ENCODE measurements around the gene ESYT3. TPM values are rescaled to one million over a fixed set of nuclear protein-coding genes. Genes with fewer than 3 reads are reported as not detected.

The ESYT3 gene
- total RNA-seq, 2 experiments from 2014 or later: 0.21 to 0.52 TPM

DNA sequence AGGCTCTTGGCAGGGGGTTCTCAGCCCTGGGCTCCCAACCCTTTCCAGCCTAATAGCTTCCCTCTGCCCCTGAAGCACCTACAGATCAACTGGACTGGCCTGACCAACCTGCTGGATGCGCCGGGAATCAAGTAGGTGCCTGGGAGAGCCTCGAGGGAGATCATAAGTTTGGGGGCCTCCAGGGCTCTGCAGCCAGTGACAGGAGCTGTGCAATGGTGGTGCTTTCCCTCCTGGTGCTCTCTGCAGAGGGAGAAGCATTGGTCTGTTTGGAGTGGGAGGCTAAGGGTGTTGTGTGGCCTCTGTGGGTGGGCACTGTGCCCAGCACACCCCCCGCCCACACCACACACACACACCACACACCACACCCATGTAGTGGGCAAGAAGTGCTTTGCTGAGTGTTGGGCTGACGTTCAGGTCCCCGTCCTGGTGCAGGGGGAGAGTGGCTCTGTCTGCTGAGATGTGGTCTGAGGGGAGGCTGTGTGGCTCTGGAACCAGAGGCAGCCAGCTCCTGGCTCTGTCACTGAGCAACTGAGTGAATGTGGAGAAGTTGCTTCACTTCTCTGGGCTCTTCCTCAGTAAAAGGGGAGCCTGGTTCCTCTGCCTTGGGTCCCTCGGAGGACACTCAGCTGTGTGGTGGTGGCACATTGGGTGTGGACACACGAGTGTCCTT is 26.3 kb downstream of the ESYT3 start:
- no peak overlapping the region for H3K27ac Mint-ChIP-seq

DNA sequence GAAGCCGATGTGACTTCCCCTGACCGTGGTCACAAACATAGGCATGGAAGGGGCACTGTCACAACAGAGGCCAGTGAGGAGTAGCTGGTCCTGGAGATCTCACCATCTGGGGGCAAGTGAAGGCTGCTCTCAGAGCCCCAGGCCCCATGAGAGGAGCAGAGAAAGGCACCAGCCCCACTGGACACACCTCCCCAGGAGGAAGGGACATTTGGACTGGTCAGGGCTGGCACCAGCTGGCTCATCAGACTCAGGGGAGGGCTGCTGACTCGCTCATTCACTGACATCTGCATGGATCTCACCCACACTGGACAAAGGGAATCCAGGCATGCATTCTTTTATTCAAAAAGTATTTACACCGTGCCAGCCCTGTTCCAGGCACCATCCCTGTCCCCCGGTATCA is 26.8 kb downstream of the ESYT3 start:
- Mint-ChIP-seq H3K27ac (no peak overlapping the region), H3K36me3 (no peaks in the 10 kb centered on the region), H3K27me3 (peaks cover 10% of the 10 kb centered on the region), H3K4me3 (no peak overlapping the region), H3K9me3 (no peaks in the 10 kb centered on the region), H3K4me1 (no peaks in the 10 kb centered on the region)
- no peak for DNase-seq

More for the DNA sequence above, 26.3 kb downstream of the ESYT3 start:
- no peaks in the 10 kb centered on the region for H3K36me3 Mint-ChIP-seq
- H3K4me1 Mint-ChIP-seq: no peaks in the 10 kb centered on the region
- no peaks in the 10 kb centered on the region for H3K9me3 Mint-ChIP-seq
- H3K27me3 Mint-ChIP-seq: peaks cover 10% of the 10 kb centered on the region
- DNase-seq: no peak
- H3K4me3 Mint-ChIP-seq: no peak overlapping the region

GRCh38 chr3:138461896-138462295 is 27.5 kb downstream of the ESYT3 start:
- no peaks in the 10 kb centered on the region for H3K36me3 Mint-ChIP-seq
- no peak overlapping the region for H3K4me3 Mint-ChIP-seq
- no peak for DNase-seq

DNA sequence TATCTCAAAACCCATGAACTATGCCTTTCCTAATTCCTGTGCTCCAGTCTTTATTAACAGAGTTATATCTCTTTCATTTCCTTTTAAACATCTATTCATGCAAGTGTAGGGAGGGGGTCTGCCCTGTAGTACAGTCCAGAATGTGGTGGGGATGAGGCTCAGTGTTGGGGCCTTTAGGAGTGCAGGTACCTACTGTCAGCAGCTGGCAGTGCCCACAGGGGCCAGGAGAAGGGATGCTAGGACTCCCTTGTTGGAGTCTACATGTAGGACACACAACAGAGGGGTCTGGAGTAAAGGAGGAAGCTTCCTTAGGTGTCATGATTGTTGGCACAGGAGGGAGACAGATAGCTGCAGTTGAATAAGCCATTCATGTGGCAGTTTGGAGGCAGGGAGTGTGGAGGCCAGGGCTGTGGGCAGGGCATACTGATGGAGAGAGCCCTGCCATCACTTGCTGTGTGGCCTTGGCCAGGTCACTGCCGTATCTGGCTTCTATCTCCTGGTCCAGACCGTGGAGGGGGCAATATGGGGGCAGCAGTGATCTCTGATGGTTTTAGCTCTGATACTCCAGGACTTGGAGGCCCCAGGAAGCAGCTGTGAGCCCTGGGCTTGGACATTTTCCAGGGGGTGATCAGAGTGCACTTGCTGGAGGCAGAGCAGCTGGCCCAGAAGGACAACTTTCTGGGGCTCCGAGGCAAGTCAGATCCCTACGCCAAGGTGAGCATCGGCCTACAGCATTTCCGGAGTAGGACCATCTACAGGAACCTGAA is 29.5 kb downstream of the ESYT3 start:
- no peak overlapping the region for H3K4me3 Mint-ChIP-seq
- no peak for DNase-seq
- H3K9me3 Mint-ChIP-seq: no peaks in the 10 kb centered on the region
- no peaks in the 10 kb centered on the region for H3K4me1 Mint-ChIP-seq
- H3K27ac Mint-ChIP-seq: no peak overlapping the region
- no peaks in the 10 kb centered on the region for H3K36me3 Mint-ChIP-seq
- H3K27me3 Mint-ChIP-seq: peaks cover 14% of the 10 kb centered on the region

More at GRCh38 chr3:138461896-138462295, 27.5 kb downstream of the ESYT3 start:
- no peaks in the 10 kb centered on the region for H3K4me1 Mint-ChIP-seq
- H3K27ac Mint-ChIP-seq: no peak overlapping the region
- peaks cover 14% of the 10 kb centered on the region for H3K27me3 Mint-ChIP-seq
- H3K9me3 Mint-ChIP-seq: no peaks in the 10 kb centered on the region

DNA sequence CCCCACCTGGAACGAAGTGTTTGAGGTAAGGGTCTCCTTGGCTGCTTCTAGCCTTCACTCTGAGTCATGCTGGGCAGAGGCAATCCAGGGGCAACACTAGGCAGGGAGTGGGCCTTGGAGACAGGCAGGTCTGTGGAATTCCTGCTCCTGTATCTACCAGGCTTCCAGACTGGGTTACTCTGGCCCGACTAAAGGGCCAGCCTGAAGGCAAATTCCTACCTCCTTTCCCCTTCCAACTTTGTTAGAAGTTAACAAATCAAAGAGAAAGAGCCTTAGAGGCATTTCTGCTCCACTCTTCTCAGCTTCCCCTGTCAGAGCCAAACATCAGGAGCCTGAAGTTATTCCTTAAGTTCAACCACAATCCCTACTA is 30.1 kb downstream of the ESYT3 start:
- no peaks in the 10 kb centered on the region for H3K36me3 Mint-ChIP-seq
- DNase-seq: no peak
- H3K9me3 Mint-ChIP-seq: no peaks in the 10 kb centered on the region
- peaks cover 14% of the 10 kb centered on the region for H3K27me3 Mint-ChIP-seq
- no peak overlapping the region for H3K4me3 Mint-ChIP-seq
- no peak overlapping the region for H3K27ac Mint-ChIP-seq
- no peaks in the 10 kb centered on the region for H3K4me1 Mint-ChIP-seq

DNA sequence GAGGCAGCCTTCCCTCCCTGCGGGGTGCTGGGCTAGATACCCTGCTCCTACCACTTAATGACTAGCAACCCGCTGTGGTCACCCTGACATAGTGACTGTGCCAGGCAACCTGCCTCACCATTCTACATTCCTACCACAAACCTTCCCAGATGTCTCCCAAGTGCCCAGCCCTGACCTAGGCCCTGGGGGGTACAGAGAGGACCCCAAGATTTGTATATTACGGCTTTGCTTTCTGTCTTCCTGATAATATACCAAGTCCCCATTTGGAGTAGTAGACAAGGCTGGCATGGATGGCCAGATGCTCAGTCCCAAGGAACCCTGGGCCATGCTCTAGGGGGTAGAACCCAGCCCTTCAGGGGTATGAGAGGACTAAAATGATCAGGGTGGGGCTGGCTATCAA is 31.0 kb downstream of the ESYT3 start:
- no peak for DNase-seq
- Mint-ChIP-seq H3K9me3 (no peaks in the 10 kb centered on the region), H3K27me3 (peaks cover 14% of the 10 kb centered on the region), H3K27ac (no peak overlapping the region), H3K36me3 (no peaks in the 10 kb centered on the region), H3K4me1 (no peaks in the 10 kb centered on the region), H3K4me3 (no peak overlapping the region)

GRCh38 chr3:138465925-138466324 is 31.5 kb downstream of the ESYT3 start:
- no peaks in the 10 kb centered on the region for H3K4me1 Mint-ChIP-seq
- peaks cover 14% of the 10 kb centered on the region for H3K27me3 Mint-ChIP-seq
- no peak overlapping the region for H3K27ac Mint-ChIP-seq
- no peaks in the 10 kb centered on the region for H3K9me3 Mint-ChIP-seq
- DNase-seq: no peak
- no peak overlapping the region for H3K4me3 Mint-ChIP-seq
- H3K36me3 Mint-ChIP-seq: no peaks in the 10 kb centered on the region

- Mint-ChIP-seq H3K9me3 (no peaks in the 10 kb centered on the region), H3K4me3 (no peak overlapping the region), H3K4me1 (no peaks in the 10 kb centered on the region), H3K36me3 (no peaks in the 10 kb centered on the region), H3K27me3 (peaks cover 8% of the 10 kb centered on the region), H3K27ac (no peak overlapping the region)
- DNase-seq: no peak
These were observed 33.5 kb downstream of the ESYT3 start for GRCh38 chr3:138467931-138468330.

DNA sequence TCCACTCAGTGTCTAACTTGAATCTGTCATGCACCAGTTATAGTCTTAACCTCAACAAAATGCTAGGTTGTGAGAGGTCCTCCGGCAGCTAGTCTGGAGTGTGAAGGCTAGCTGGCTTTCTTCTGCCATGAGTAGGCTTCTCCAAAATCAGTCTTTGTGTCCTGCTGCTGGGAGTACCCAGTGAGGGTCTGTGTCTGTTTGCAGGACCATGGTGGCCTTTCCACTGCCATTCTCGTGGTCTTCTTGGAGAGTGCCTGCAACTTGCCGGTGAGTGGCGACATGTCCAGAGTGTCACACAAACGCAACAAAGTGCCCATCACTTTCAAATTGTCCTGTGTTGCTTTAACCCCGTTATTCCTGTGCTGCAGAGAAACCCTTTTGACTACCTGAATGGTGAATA is 34.0 kb downstream of the ESYT3 start:
- Mint-ChIP-seq H3K9me3 (no peaks in the 10 kb centered on the region), H3K36me3 (no peaks in the 10 kb centered on the region), H3K27ac (no peak overlapping the region), H3K4me1 (no peaks in the 10 kb centered on the region), H3K4me3 (no peak overlapping the region), H3K27me3 (peaks cover 8% of the 10 kb centered on the region)
- DNase-seq: no peak

DNA sequence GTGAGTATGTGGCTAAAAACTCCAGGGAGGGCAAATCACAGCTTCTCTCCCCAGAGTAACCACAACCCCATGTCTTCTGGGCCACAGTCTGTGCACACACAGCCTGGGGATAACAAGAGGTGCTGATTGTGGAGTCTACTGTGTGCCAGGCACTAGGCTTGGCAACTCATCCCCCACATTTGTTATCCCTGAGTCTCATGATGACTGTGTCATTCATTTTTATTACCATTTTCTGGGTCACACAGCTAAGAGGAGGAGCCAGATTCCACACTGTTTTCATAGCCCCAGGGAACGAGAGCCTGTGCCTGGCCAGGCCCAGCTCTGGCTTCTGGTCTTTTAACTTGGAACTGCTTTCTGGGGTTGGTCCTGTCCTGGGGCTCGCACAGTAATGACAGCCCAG is 34.5 kb downstream of the ESYT3 start:
- H3K4me3 Mint-ChIP-seq: no peak overlapping the region
- no peaks in the 10 kb centered on the region for H3K9me3 Mint-ChIP-seq
- H3K36me3 Mint-ChIP-seq: no peaks in the 10 kb centered on the region
- no peak for DNase-seq
- H3K27ac Mint-ChIP-seq: no peak overlapping the region
- peaks cover 8% of the 10 kb centered on the region for H3K27me3 Mint-ChIP-seq
- no peaks in the 10 kb centered on the region for H3K4me1 Mint-ChIP-seq

DNA sequence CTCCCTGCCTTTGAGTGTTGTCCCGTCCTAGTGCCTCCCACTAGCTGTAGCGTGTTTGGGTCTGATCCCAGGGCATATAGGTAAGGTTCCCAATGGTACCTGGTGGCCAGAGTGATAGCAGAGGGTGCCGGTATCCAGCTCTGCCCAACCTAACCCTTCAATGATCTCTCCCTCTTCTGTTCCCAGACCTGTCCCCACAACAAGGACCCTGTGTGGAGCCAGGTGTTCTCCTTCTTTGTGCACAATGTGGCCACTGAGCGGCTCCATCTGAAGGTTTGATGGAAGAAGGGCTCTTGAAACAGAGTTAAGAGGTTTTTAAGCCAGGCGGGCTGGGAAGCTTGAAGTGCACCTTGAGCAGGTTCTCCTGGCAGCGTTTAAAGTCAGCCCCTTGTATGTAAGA is 35.5 kb downstream of the ESYT3 start:
- H3K27ac Mint-ChIP-seq: no peak overlapping the region
- no peaks in the 10 kb centered on the region for H3K9me3 Mint-ChIP-seq
- no peak overlapping the region for H3K4me3 Mint-ChIP-seq
- DNase-seq: no peak
- H3K4me1 Mint-ChIP-seq: no peaks in the 10 kb centered on the region
- no peaks in the 10 kb centered on the region for H3K36me3 Mint-ChIP-seq
- peaks cover 5% of the 10 kb centered on the region for H3K27me3 Mint-ChIP-seq

GRCh38 chr3:138470687-138471086 is 36.3 kb downstream of the ESYT3 start:
- DNase-seq: no peak
- Mint-ChIP-seq H3K36me3 (no peaks in the 10 kb centered on the region), H3K27ac (no peak overlapping the region), H3K27me3 (peaks cover 4% of the 10 kb centered on the region), H3K9me3 (no peaks in the 10 kb centered on the region), H3K4me3 (no peak overlapping the region), H3K4me1 (no peaks in the 10 kb centered on the region)

GRCh38 chr3:138471481-138471880 is 37.1 kb downstream of the ESYT3 start:
- no peaks in the 10 kb centered on the region for H3K9me3 Mint-ChIP-seq
- H3K27ac Mint-ChIP-seq: no peak overlapping the region
- no peaks in the 10 kb centered on the region for H3K36me3 Mint-ChIP-seq
- DNase-seq: no peak
- H3K4me3 Mint-ChIP-seq: no peak overlapping the region
- no peaks in the 10 kb centered on the region for H3K4me1 Mint-ChIP-seq
- peaks cover 4% of the 10 kb centered on the region for H3K27me3 Mint-ChIP-seq

- DNase-seq: no peak
- no peak overlapping the region for H3K4me3 Mint-ChIP-seq
- H3K36me3 Mint-ChIP-seq: no peaks in the 10 kb centered on the region
- H3K27me3 Mint-ChIP-seq: no peaks in the 10 kb centered on the region
- no peak overlapping the region for H3K27ac Mint-ChIP-seq
- H3K4me1 Mint-ChIP-seq: no peaks in the 10 kb centered on the region
- no peaks in the 10 kb centered on the region for H3K9me3 Mint-ChIP-seq
These were observed 37.9 kb downstream of the ESYT3 start for GRCh38 chr3:138472141-138472825.

- H3K9me3 Mint-ChIP-seq: no peaks in the 10 kb centered on the region
- H3K4me3 Mint-ChIP-seq: no peak overlapping the region
- H3K36me3 Mint-ChIP-seq: no peaks in the 10 kb centered on the region
- H3K27me3 Mint-ChIP-seq: no peaks in the 10 kb centered on the region
- no peak overlapping the region for H3K27ac Mint-ChIP-seq
- H3K4me1 Mint-ChIP-seq: no peaks in the 10 kb centered on the region
- no peak for DNase-seq
These were observed 39.0 kb downstream of the ESYT3 start for GRCh38 chr3:138473391-138473790.

Data from activated naive CD8-positive, alpha-beta T cell treated with anti-CD3 and anti-CD28 coated beads for 36 hours (primary cell).